ENCODE results near the gene KIAA1549.
"Not testable (repeated sequence)": the region's sequence is repeated elsewhere in the genome, so short reads cannot be mapped to it uniquely, and the experiment has no call there.

The KIAA1549 gene

DNA sequence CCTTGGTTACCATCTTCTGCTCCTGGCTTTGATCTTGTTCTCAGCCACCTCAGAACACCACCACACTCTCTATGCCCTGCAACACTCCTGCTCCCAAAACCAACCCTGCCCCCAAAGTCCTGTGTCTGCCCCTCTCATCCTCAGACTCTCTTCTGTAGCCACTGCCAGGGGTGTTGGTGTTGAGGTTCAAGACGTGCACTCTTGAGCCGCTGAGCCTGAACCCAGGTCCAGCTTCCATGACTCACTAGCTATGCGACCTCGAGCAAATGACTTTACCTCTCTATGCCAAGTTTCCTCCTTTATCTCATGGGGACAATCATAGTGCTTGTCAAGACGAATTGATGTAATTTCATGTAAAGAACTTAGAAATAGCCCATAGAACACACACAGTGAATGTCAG, 182.4 kb downstream of the KIAA1549 start:
- no peak for DNase-seq

DNA sequence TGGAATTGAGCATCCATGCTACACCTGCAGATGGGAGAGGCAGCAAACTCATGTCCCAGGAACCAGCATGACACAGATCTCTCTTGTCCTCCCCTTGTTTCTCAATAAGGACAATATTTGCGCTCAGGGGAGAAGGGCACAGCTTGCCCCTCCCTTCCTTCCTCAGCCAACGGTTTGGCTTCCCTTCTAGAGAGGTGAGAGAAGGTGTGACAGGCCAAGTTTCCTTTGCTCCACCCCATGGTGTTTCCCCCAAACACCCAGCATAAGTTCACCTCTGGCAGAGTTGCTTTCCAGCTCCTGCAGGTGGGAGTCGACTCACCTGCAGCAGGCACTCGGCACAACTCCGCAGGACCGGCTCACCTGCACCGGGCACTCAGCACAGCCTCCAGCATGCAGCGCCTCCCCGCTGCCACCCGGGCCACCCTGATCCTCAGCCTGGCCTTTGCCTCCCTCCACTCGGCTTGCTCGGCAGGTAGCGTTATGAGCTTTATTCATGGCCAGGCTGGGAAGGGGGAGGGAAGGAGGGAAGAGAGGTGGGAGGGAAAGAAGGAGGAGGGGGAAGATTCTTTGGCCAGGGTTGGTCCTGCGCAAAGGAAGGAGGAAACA, 183.4 kb downstream of the KIAA1549 start, which contains the start of the genes ATP6V0A4 and TMEM213:
ATP6V0A4 (minus strand) TSS at position 482 of the 606 bp plus-strand sequence. CDS start 26,949 bp downstream, outside the sequence.
TMEM213 (plus strand) TSS at position 280 of the 606 bp plus-strand sequence; CDS start at position 391, 111 bp downstream.
- DNase-seq, result no peak

DNA sequence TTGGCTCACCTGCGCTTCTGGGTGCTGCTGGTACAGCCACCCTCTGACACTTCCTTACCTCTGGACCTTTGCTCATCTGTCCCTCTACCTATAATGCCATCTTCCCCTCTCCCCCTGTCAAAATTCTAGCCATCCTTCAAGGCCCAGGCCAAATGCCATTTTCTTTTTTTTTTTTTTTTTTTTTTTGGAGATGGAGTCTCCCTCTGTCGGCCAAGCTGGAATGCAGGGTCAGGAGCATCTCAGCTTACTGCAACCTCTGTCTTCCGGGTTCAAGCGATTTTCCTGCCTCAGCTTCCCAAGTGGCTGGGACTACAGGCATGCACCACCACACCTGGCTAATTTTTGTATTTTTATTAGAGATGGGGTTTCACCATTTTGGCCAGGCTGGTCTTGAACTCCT, 184.1 kb downstream of the KIAA1549 start:
- DNase-seq, result not testable (repeated sequence)

DNA sequence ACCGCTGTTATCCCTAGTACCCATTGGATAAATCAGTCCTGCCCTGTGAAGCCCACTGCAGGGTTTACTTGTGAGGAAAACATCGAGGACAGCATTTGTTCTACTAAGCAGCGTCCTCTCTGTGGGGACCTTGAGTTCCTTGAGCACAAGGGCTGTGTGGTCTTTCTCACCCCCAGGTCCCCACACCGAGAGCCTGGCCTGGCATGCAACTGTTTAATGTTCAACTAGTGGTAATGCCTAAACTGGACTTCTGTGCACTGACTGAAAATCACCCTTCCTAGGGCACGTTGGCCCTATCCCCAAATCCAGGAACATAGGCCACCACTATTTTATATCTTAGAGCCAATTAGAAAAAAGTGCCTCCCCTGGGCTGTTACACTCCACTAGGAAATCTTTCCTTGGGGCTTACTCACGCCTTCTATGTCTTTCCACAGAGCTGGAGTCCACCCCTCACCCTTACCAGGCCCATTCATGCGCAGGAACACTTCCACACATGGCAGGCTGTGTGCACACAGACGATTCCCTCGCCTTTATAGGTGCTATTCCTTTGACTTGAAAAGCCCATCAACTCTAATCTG, 185.1 kb downstream of the KIAA1549 start:
- no peak for DNase-seq

DNA sequence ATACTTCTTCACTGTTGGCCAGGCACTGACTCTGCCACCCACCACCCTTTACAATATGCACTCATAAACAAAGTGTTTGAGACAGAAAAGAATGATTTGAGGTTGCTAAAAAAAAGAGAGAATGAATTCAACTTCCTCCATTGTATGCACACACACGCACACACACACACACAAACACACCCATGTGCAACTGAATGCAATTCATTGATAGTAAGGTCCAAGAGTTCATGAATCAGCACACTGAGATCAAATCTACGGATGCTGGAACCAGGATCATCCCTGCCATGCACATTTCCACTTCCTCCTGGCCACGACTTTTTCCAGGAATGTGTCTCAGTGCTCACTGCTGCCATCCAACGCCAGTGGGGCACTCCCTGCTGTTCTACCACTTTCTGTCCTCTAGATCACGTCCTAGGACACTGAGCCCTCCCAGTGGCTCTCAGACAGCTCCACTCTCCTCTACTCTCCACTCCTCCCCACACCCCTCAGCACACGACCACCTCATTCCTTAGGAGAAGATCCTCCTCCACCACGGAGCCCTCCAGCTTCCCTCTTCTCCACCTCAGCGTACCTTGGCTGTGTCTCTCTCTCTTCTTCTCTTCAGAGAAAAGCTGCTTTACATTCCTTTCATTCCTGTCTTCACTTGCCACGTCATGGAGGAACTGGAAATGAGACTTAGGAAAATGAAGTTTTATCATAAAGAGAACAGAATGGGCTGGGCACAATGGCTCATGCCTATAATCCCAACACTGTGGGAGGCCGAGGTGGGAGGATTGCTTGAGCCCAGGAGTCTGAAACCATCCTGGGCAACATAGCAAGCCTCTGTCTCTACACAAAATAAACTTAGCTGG, 195.4 kb downstream of the KIAA1549 start:
- DNase-seq, result no peak

DNA sequence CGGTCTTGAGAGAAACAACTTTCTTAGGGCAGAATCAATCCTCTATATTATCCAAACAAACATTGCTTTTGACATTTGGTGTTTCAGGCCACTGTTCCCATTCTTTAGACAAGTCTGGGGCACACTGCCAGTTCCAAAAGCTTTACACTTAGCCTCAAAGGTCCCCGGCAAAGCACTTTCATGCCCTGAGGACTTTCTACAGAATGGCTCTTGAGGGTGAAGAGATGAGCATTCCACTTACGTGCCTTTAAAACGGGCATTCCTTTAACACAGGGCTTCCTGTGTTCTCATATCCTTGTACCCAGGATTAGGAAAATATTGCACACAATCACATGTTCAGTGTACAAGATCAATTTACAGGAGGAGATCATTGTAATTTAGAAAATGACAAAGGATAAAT, 196.5 kb downstream of the KIAA1549 start:
- DNase-seq, result no peak
